HG03175 (cell line): ENCODE data around the gene ANKRD53.

Experiments
- ATAC-seq: cut with Tn5 transposase; IDR thresholded peaks from one replicate; pipeline ENCODE4 v1.9.1; 2021; ENCODE audit warnings: mild to moderate bottlenecking, moderate library complexity; ENCODE audit not compliant: unreplicated experiment

ANKRD53 gene

GRCh38 chr2:70942396-70943204 lies 35.8 kb upstream of the ANKRD53 start:
- no peak for ATAC-seq

GRCh38 chr2:70943205-70943871 lies 35.1 kb upstream of the ANKRD53 start:
- no peak for ATAC-seq

DNA sequence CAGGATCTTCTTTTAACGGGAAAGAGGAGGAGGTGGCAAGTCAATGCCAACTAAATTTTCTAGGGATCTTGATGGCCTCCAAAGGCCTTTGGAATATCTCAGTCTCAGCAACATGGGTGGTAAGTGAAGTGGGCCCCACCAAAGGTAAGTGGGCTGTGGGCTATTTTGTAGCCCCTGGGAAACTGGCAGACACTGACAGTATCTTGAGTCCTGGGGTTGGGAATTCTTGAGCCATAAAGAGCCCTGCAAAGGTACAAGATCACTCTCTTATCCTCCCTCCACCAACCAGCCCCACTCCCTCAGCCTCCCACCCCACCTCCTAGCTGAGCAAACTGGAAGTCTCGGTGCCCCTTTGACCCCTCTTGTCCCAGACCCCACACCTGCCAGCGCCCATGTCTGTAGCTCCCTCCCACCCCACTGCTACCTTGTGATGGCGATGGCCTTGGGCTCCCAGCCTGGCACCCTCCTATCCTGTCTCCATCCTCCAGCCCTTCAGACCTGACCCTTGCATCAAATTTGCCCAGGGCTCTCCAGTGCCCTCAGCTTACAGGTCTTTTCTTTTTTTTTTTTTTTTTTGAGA lies 34.2 kb upstream of the ANKRD53 start:
- no peak for ATAC-seq

GRCh38 chr2:70946832-70947442 lies 31.5 kb upstream of the ANKRD53 start:
- no peak for ATAC-seq

- no peak for ATAC-seq
Observed at GRCh38 chr2:70947556-70948184, 30.8 kb upstream of the ANKRD53 start.

GRCh38 chr2:70948337-70949003 lies 30.0 kb upstream of the ANKRD53 start:
- ATAC-seq = peak; percentile 82

- ATAC-seq = no peak
Observed at GRCh38 chr2:70949086-70949485, 29.3 kb upstream of the ANKRD53 start.

DNA sequence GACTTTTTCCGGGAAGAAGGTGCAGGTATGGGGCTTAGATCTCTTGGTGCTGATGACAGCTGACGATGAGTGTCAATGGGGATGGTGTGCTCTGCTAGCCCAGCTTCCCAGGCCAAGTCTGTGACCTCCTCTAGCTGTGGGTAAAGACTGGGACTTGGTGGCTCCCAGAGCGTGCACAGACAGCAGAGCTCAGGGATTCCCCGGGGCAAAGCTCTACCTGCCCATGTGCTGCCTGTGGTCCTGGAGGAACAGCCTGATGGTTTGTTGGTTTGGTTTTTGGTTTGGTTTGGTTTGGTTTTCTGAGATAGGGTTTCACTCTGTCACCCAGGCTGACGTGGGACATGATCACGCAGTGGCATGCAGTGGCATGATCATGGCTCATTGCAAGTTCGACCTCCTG lies 23.5 kb upstream of the ANKRD53 start:
- ATAC-seq = no peak

GRCh38 chr2:70956141-70956540 lies 22.3 kb upstream of the ANKRD53 start:
- no peak for ATAC-seq

DNA sequence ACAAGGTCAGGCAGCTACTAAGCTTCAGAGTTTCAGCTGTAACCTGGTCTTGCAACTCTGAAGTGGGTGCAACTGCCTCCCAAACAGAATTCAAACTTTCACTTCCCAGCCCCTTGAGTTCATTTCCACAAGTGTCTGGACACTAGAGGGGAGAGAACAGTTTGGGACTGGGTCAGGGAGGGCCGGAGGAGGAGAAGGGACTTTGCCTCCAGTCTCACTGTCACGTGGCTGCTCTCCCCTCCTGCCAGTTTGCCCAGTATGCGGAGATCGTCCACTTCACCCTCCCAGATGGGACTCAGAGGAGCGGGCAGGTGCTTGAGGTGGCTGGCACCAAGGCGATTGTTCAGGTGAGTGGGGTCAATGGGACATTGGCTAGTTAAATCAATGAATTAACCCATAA lies 20.6 kb upstream of the ANKRD53 start:
- ATAC-seq = no peak

GRCh38 chr2:70958759-70959158 lies 19.7 kb upstream of the ANKRD53 start:
- ATAC-seq = no peak

- ATAC-seq = no peak
Observed at GRCh38 chr2:70959271-70959761, 19.1 kb upstream of the ANKRD53 start.

DNA sequence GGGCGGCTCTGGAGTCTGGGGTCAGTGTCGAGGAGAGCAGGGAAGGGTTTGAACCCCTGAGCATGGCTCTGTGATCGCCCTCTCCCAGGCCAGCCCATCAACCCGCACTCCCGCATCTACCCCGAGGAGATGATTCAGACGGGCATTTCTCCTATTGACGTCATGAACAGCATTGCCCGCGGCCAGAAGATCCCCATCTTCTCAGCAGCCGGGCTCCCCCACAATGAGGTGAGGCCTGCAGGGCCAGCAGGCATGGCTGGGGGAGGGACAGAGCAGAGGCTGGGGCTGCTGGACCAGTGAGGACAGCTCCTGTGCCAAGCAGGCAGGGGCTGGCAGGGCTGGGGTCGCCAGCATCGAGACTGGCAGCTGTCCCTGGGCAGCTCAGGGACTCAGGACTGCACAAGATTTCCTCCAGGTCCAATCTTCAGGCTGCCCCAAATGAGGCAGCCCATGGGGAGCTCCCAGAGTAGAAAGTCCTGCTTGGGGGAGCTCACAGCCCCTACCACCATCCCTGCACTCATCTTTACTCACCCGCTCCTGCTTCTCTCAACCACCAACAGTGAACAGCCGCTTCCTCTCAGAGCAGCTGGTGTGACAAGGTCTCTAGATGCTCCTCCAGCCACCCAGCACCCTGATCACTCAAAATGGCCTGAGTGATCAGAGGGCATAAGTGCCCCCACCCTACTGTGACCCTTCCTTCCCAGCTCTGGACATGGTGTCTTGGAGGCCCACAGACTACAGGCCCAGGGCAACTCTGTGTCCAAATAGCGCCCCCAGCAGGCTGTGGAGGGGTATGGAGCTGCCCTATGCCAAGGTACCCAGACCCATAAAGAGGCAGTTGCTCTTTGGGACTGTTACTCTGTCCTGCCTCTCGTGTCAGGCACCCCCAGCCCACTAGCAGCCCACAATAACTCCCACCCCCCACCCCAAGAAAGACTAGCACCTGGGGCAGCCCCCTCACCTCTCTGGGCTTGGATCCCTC lies 18.3 kb upstream of the ANKRD53 start:
- ATAC-seq = no peak

- no peak for ATAC-seq
Observed at GRCh38 chr2:70960833-70961647, 17.4 kb upstream of the ANKRD53 start.

GRCh38 chr2:70961648-70961994 lies 16.8 kb upstream of the ANKRD53 start:
- ATAC-seq = no peak

DNA sequence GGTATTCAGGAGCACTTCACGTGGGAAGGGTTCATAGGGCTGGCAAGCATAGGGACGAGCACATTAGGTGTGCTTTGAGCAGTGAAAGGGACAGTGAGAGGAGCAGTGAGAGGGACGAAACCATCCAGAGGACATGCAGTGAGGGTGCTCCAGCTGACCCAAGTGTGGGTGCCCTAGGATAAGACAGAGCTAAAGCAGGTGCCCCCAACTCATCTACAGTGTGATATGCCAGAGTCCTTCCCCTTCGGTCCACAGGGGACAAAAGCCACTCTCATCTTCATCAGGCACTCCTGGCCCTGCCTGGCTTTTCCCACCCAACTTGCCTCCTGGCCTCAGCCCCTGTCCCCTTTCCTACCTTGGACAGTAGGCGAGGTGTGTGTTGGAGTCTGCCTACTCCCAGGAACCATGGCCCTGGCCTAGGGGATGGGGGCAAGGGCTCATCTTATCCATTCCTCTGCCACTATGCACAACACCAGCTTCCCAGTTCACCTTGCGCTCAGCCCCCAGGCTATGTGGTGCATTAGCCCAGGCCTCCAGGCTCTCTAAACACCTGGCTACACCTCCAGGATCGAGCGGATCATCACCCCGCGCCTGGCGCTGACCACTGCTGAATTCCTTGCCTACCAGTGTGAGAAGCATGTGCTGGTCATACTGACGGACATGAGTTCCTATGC lies 16.1 kb upstream of the ANKRD53 start:
- no peak for ATAC-seq

- ATAC-seq = no peak
Observed at GRCh38 chr2:70962885-70963878, 15.2 kb upstream of the ANKRD53 start.
